Endothelial cell of umbilical vein (primary cell): Measurements from ENCODE around the gene ADARB2. TPM values are rescaled to one million over a fixed set of nuclear protein-coding genes. Genes with fewer than 3 reads are reported as not detected.
"Not testable (repeated sequence)": the region's sequence is repeated elsewhere in the genome, so short reads cannot be mapped to it uniquely, and the experiment has no call there.

Experiments
- BruUV-seq: library from RNA; stranded (reverse); fragments of 400-500 nt; replicated peaks from 2 replicates; lab custom pipeline; 2021; lab: Mats Ljungman, UMichigan
- CTCF ChIA-PET: fragments of 300-600, 350-600 bp; sonication (Branson Sonifier 250); formaldehyde crosslinking; loops from one replicate; lab custom pipeline; 2021; ENCODE audit warnings: antibody characterized with exemption, inconsistent platforms; lab: Charles Lee
- POLR2A ChIA-PET: fragments of 300-600, 350-600 bp; sonication (Branson Sonifier 250); formaldehyde crosslinking; loops from one replicate; lab custom pipeline; 2021; ENCODE audit warnings: antibody characterized with exemption, inconsistent platforms; lab: Charles Lee
- DNase-seq: peaks from one replicate; pipeline ENCODE4 v3.0.0-alpha.2; 2011; ENCODE audit warnings: low read depth, low spot score
- FAIRE-seq: peaks from 2 replicates; lab custom pipeline; 2011; peaks lifted over from hg19 to GRCh38; lab: Jason Lieb, UNC
- H2AFZ ChIP-seq: 2 replicates; pipeline ENCODE4 v1.6.0; 2012; ENCODE audit warnings: low read depth, low read length, control low read depth, inconsistent platforms
- H3K27ac ChIP-seq: 2 replicates; pipeline ENCODE4 v1.5.1; 2011; ENCODE audit warnings: low read depth, mild to moderate bottlenecking, control low read depth, low read length, moderate library complexity; ENCODE audit not compliant: insufficient read depth
- H3K27me3 ChIP-seq, 2 experiments: 2 replicates each; pipeline versions ENCODE4 v1.6.0 to v1.6.1; 2011; ENCODE audit warnings: low read length in 2 of 2, mixed read lengths in 1 of 2; ENCODE audit not compliant: control insufficient read depth in 2 of 2, insufficient read depth in 2 of 2
- H3K36me3 ChIP-seq, 2 experiments: 2 replicates in 1 of 2; 3 replicates in 1 of 2; pipeline ENCODE4 v1.5.1; 2011; ENCODE audit warnings: low read length in 2 of 2, mild to moderate bottlenecking in 1 of 2, moderate library complexity in 1 of 2; ENCODE audit not compliant: control insufficient read depth in 2 of 2, insufficient read depth in 2 of 2; ENCODE audit errors: extremely low read depth in 1 of 2
- H3K4me1 ChIP-seq: 3 replicates; pipeline ENCODE4 v1.5.1; 2011; ENCODE audit warnings: mild to moderate bottlenecking, low read length; ENCODE audit not compliant: control insufficient read depth, insufficient read depth; ENCODE audit errors: extremely low read depth
- H3K4me2 ChIP-seq: 2 replicates; pipeline ENCODE4 v1.6.1; 2011; ENCODE audit warnings: low read length, control low read depth, mixed read lengths; ENCODE audit not compliant: insufficient read depth
- H3K4me3 ChIP-seq, 3 experiments: fragments of 200-600 bp in 1 of 3; sonication (generic), shearing (Covaris generic) in 1 of 3; replicated peaks in 1 of 3; 2 replicates each; pipeline ENCODE4 v1.5.1; 2011 to 2016; ENCODE audit warnings: control low read depth in 3 of 3, low read length in 3 of 3, mild to moderate bottlenecking in 2 of 3, inconsistent platforms in 1 of 3, low read depth in 1 of 3, moderate library complexity in 1 of 3; ENCODE audit not compliant: insufficient read depth in 1 of 3
- H3K79me2 ChIP-seq: 2 replicates; pipeline ENCODE4 v1.6.0; 2012; ENCODE audit warnings: low read length, inconsistent platforms; ENCODE audit not compliant: control insufficient read depth, insufficient read depth
- H3K9ac ChIP-seq: replicated peaks from 2 replicates; pipeline ENCODE3; 2011; ENCODE audit warnings: low read length, control low read depth; ENCODE audit not compliant: insufficient read depth; ENCODE audit errors: extremely low read depth
- H3K9me1 ChIP-seq: replicated peaks from 3 replicates; pipeline ENCODE4 v1.6.0; 2011; ENCODE audit warnings: mild to moderate bottlenecking, low read length; ENCODE audit not compliant: control insufficient read depth, insufficient read depth; ENCODE audit errors: extremely low read depth
- H3K9me3 ChIP-seq: replicated peaks from 2 replicates; pipeline ENCODE4 v1.5.1; 2012; ENCODE audit warnings: low read length, inconsistent platforms; ENCODE audit not compliant: control insufficient read depth, insufficient read depth
- H4K20me1 ChIP-seq: replicated peaks from 2 replicates; pipeline ENCODE3; 2011; ENCODE audit warnings: mild to moderate bottlenecking, low read length; ENCODE audit not compliant: control insufficient read depth, insufficient read depth; ENCODE audit errors: extremely low read depth
- CTCF ChIP-seq, 2 donors: IDR thresholded peaks; 1 replicate in 1 of 2; 2 replicates in 1 of 2; pipeline ENCODE4 v1.5.1; 2011; ENCODE audit warnings: low read length in 2 of 2, mild to moderate bottlenecking in 2 of 2, moderate library complexity in 2 of 2, control low read depth in 1 of 2, inconsistent platforms in 1 of 2, low read depth in 1 of 2; ENCODE audit not compliant: insufficient read depth in 1 of 2; ENCODE audit errors: extremely low read depth in 1 of 2
- EZH2 ChIP-seq: IDR thresholded peaks from 2 replicates; pipeline ENCODE4 v1.6.1; 2012; ENCODE audit warnings: borderline replicate concordance, low read depth, mild to moderate bottlenecking, moderate library complexity, low read length, inconsistent platforms; ENCODE audit not compliant: severe bottlenecking
- FOS ChIP-seq: IDR thresholded peaks from 2 replicates; pipeline ENCODE4 v1.6.1; 2011; ENCODE audit warnings: mild to moderate bottlenecking, low read length, moderate library complexity, borderline replicate concordance; ENCODE audit not compliant: insufficient read depth
- GATA2 ChIP-seq: IDR thresholded peaks from 2 replicates; pipeline ENCODE4 v1.7.0; 2011; ENCODE audit warnings: low read depth, mild to moderate bottlenecking, moderate library complexity, mixed read lengths, low read length; ENCODE audit not compliant: insufficient read length, insufficient read depth
- JUN ChIP-seq: IDR thresholded peaks from 2 replicates; pipeline ENCODE4 v1.6.1; 2011; ENCODE audit warnings: borderline replicate concordance, low read depth; ENCODE audit not compliant: insufficient read length, insufficient read depth
- MAX ChIP-seq: IDR thresholded peaks from 2 replicates; pipeline ENCODE4 v1.6.1; 2011; ENCODE audit not compliant: insufficient read depth, insufficient read length
- MYC ChIP-seq: IDR thresholded peaks from one replicate; pipeline ENCODE4 v1.6.1; 2011; ENCODE audit warnings: mild to moderate bottlenecking, low read depth, low read length
- POLR2A ChIP-seq: IDR thresholded peaks from 2 replicates; pipeline ENCODE4 v1.6.1; 2012; ENCODE audit warnings: low read depth, mild to moderate bottlenecking, control low read depth, low read length
- POLR2AphosphoS5 ChIP-seq: IDR thresholded peaks from 2 replicates; pipeline ENCODE4 v1.6.1; 2012; ENCODE audit warnings: low read depth, mild to moderate bottlenecking, control low read depth, low read length, moderate library complexity; ENCODE audit not compliant: insufficient read depth
- dilution Hi-C: fragments of 300-500 bp; cut with MboI; formaldehyde crosslinking; loops from one replicate; pipeline ENCODE4 v1.15.0; 2019; ENCODE audit warnings: low sequenced_read_pairs; ENCODE audit not compliant: extremely low pct_ligation_motif_present
- intact Hi-C: fragments of 100-400 bp; cut with micrococcal nuclease; formaldehyde crosslinking; loops from one replicate; pipeline ENCODE4 v1.10.0; 2022
- polyA plus RNA-seq, 4 experiments: library from polyadenylated mRNA; depleted of rRNA in 3 of 4; stranded (reverse) in 3 of 4; unstranded in 1 of 4; fragments of >200 nt; gene quantifications; 2 replicates each; pipeline versions ENCODE4 v1.2.1 to v1.2.3, GENCODE V29; 2011 to 2012; ENCODE audit warnings: missing spikeins in 1 of 4
- total RNA-seq: library from RNA; stranded (reverse); gene quantifications from 2 replicates; pipeline ENCODE4 v1.2.3, GENCODE V29; 2021

ADARB2 gene
- total and polyA plus RNA-seq, 2 donors (not counting 3 experiments of a cell fraction or from before 2014, with no cell fraction given): not detected

- Histone ChIP-seq H3K9ac (no peak overlapping the region), H3K36me3 (no peaks in the 10 kb centered on the region), H3K4me1 (no peaks in the 10 kb centered on the region), H3K4me3 (no peak overlapping the region), H3K9me1 (no peaks in the 10 kb centered on the region), H2AFZ (no peak overlapping the region), H3K27me3 (no peaks in the 10 kb centered on the region), H3K27ac (no peak overlapping the region), H3K9me3 (peaks cover 2% of the 10 kb centered on the region), H3K79me2 (no peaks in the 10 kb centered on the region), H3K4me2 (no peak overlapping the region), H4K20me1 (no peaks in the 10 kb centered on the region)
- intact Hi-C loops: no loop called here
- TF ChIP-seq EZH2 (no peak), POLR2A (no peak), MYC (no peak), GATA2 (no peak), FOS (no peak), POLR2AphosphoS5 (no peak), JUN (no peak), CTCF (IDR thresholded peaks at IDR 0.05; ENCODE audit: extremely low read depth in 1 of 2, insufficient read depth in 1 of 2, low read depth in 1 of 2, low read length in 2 of 2) (no peak), MAX (no peak)
- FAIRE-seq (no peak), DNase-seq (no peak)
- BruUV-seq: no TSS peak
- dilution Hi-C loops: no loop called here
- CTCF ChIA-PET: no interaction called here
- POLR2A ChIA-PET: no interaction called here
Measured at GRCh38 chr10:1398626-1399410, 338.5 kb downstream of the ADARB2 start.

- H4K20me1 ChIP-seq, H3K9me1 ChIP-seq, intact Hi-C loops, H3K79me2 ChIP-seq, H3K9ac ChIP-seq, DNase-seq, H3K9me3 ChIP-seq, H3K4me2 ChIP-seq, H3K4me3 ChIP-seq, H3K4me1 ChIP-seq, CTCF ChIA-PET, BruUV-seq, dilution Hi-C loops, POLR2A ChIA-PET, H3K27ac ChIP-seq, H2AFZ ChIP-seq, H3K36me3 ChIP-seq, H3K27me3 ChIP-seq, FAIRE-seq: not testable (repeated sequence)
Measured at GRCh38 chr10:1398116-1398515, 339.2 kb downstream of the ADARB2 start.
